Liver (tissue), 9 donors: Measurements from ENCODE around the gene ZFP3. TPM values are rescaled to one million over a fixed set of nuclear protein-coding genes. Genes with fewer than 3 reads are reported as not detected.

Experiments
- DNase-seq: peaks from one replicate; pipeline ENCODE4 v3.0.0-alpha.2; 2017; ENCODE audit warnings: low spot score
- H3K27ac ChIP-seq, 2 donors: one replicate each; pipeline ENCODE4 v1.7.0; 2013; ENCODE audit warnings: inconsistent platforms in 2 of 2, low read length in 2 of 2, control low read depth in 1 of 2, low read depth in 1 of 2, mild to moderate bottlenecking in 1 of 2
- H3K27me3 ChIP-seq, 4 donors: one replicate each; pipeline versions ENCODE4 v1.6.1 to v1.7.0; 2013; ENCODE audit warnings: low read length in 3 of 4, inconsistent platforms in 1 of 4, mild to moderate bottlenecking in 1 of 4, moderate library complexity in 1 of 4; ENCODE audit not compliant: control insufficient read depth in 4 of 4, insufficient read depth in 4 of 4
- H3K36me3 ChIP-seq, 4 donors: one replicate each; pipeline versions ENCODE4 v1.6.1 to v1.7.0; 2013; ENCODE audit warnings: low read length in 3 of 4, mild to moderate bottlenecking in 3 of 4, low read depth in 1 of 4, moderate library complexity in 1 of 4; ENCODE audit not compliant: control insufficient read depth in 4 of 4, insufficient read depth in 3 of 4
- H3K4me1 ChIP-seq, 4 donors: one replicate each; pipeline versions ENCODE4 v1.6.1 to v1.7.0; 2013; ENCODE audit warnings: low read length in 3 of 4, mild to moderate bottlenecking in 3 of 4, moderate library complexity in 1 of 4; ENCODE audit not compliant: control insufficient read depth in 4 of 4, insufficient read depth in 4 of 4
- H3K4me3 ChIP-seq, 3 donors: one replicate each; pipeline versions ENCODE4 v1.6.1 to v1.7.0; 2013; ENCODE audit warnings: low read length in 3 of 3, control low read depth in 1 of 3, low read depth in 1 of 3, mild to moderate bottlenecking in 1 of 3
- H3K9ac ChIP-seq, 2 donors: one replicate each; pipeline ENCODE4 v1.7.0; 2013; ENCODE audit warnings: low read length in 2 of 2, mild to moderate bottlenecking in 2 of 2, moderate library complexity in 2 of 2, control low read depth in 1 of 2, low read depth in 1 of 2
- H3K9me3 ChIP-seq, 4 donors: one replicate each; pipeline versions ENCODE4 v1.6.1 to v1.7.0; 2013; ENCODE audit warnings: low read length in 3 of 4; ENCODE audit not compliant: control insufficient read depth in 4 of 4
- ATF3 ChIP-seq: IDR thresholded peaks from 2 replicates; pipeline ENCODE4 v1.6.1; 2016; ENCODE audit warnings: antibody characterized with exemption
- EGR1 ChIP-seq, 2 donors: IDR thresholded peaks; 2 replicates each; pipeline ENCODE4 v1.6.1; 2016 to 2018; ENCODE audit warnings: antibody characterized with exemption in 2 of 2, low read depth in 2 of 2
- FOXA1 ChIP-seq: IDR thresholded peaks from 2 replicates; pipeline ENCODE4 v1.6.1; 2016; ENCODE audit warnings: antibody characterized with exemption
- FOXA2 ChIP-seq: IDR thresholded peaks from 2 replicates; pipeline ENCODE4 v1.6.1; 2016; ENCODE audit warnings: antibody characterized with exemption
- GABPA ChIP-seq, 2 donors: IDR thresholded peaks in 1 of 2; conservative IDR thresholded peaks in 1 of 2; 2 replicates each; pipeline ENCODE4 v1.6.1; 2016; ENCODE audit warnings: antibody characterized with exemption in 2 of 2, mild to moderate bottlenecking in 1 of 2, moderate library complexity in 1 of 2
- HNF4A ChIP-seq, 2 donors: conservative IDR thresholded peaks; 2 replicates each; pipeline ENCODE4 v1.6.1; 2016; ENCODE audit warnings: antibody characterized with exemption in 2 of 2, mild to moderate bottlenecking in 2 of 2
- HNF4G ChIP-seq: IDR thresholded peaks from 2 replicates; pipeline ENCODE4 v1.6.1; 2016; ENCODE audit warnings: antibody characterized with exemption
- JUND ChIP-seq, 2 donors: IDR thresholded peaks; 2 replicates each; pipeline ENCODE4 v1.6.1; 2016; ENCODE audit warnings: antibody characterized with exemption in 2 of 2
- NR2F2 ChIP-seq: IDR thresholded peaks from 2 replicates; pipeline ENCODE4 v1.6.1; 2016; ENCODE audit warnings: antibody characterized with exemption
- RAD21 ChIP-seq, 2 donors: IDR thresholded peaks; 2 replicates each; pipeline ENCODE4 v1.6.1; 2016; ENCODE audit warnings: antibody characterized with exemption in 2 of 2, mild to moderate bottlenecking in 2 of 2
- RXRA ChIP-seq, 2 donors: IDR thresholded peaks; 2 replicates each; pipeline ENCODE4 v1.6.1; 2017 to 2018; ENCODE audit warnings: antibody characterized with exemption in 2 of 2, mild to moderate bottlenecking in 1 of 2
- SP1 ChIP-seq: IDR thresholded peaks from 2 replicates; pipeline ENCODE4 v1.6.1; 2018; ENCODE audit warnings: antibody characterized with exemption, mild to moderate bottlenecking
- TAF1 ChIP-seq: conservative IDR thresholded peaks from 2 replicates; pipeline ENCODE4 v1.6.1; 2016; ENCODE audit warnings: antibody characterized with exemption, mild to moderate bottlenecking
- YY1 ChIP-seq: IDR thresholded peaks from 2 replicates; pipeline ENCODE4 v1.6.1; 2016; ENCODE audit warnings: antibody characterized with exemption, mild to moderate bottlenecking
- WGBS: extraction: QIAGEN DNeasy Blood & Tissue Kit; methylation state at CpG from one replicate; pipeline ENCODE4 v1.1.7; 2013; 5-methylcytosine and 5-hydroxymethylcytosine counted together
- polyA plus RNA-seq, 2 donors: library from polyadenylated mRNA; stranded (reverse) in 1 of 2; unstranded in 1 of 2; fragments of 200-250 nt in 1 of 2; fragments of >200 nt in 1 of 2; fragmentation: Nextera tagmentation in 1 of 2; extraction: Ambion mirVana in 1 of 2; gene quantifications; one replicate each; pipeline versions ENCODE4 v1.2.1 to v1.2.3, GENCODE V29; 2013 to 2015
- total RNA-seq, 2 donors: library from RNA; depleted of rRNA; stranded (reverse); fragments of >200 nt; gene quantifications; one replicate each; pipeline ENCODE4 v1.2.3, GENCODE V29; 2014
- TF ChIP-seq, protein P1 (sequence below): IDR thresholded peaks from 2 replicates; pipeline ENCODE4 v1.6.1; 2016; ENCODE audit warnings: antibody characterized with exemption
- TF ChIP-seq, protein P2 (sequence below): IDR thresholded peaks from 2 replicates; pipeline ENCODE4 v1.6.1; 2016; ENCODE audit warnings: antibody characterized with exemption, mild to moderate bottlenecking
- TF ChIP-seq, protein P3 (sequence below): IDR thresholded peaks from 2 replicates; pipeline ENCODE4 v1.6.1; 2016; ENCODE audit warnings: antibody characterized with exemption
- donor health status: healthy.
- donor health status: healthy.
- donor health status: healthy.
- donor health status: healthy.
- donor health status: healthy.

The ZFP3 gene
- total and polyA plus RNA-seq, 4 donors, result 0.46 to 1.6 (median 1.1) TPM

- DNase-seq, result no peak
- Histone ChIP-seq H3K27me3 (peaks cover 0 to 2% (median 0%) of the 10 kb centered on the region in 4 donors), H3K9me3 (peaks cover 0 to 10% (median 4%) of the 10 kb centered on the region in 4 donors), H3K36me3 (no peaks in the 10 kb centered on the region), H3K27ac (no peak within 1 kb of the TSS), H3K4me3 (no peak within 1 kb of the TSS), H3K4me1 (peaks cover 1 to 5% (median 3%) of the 10 kb centered on the region in 4 donors), H3K9ac (no peak within 1 kb of the TSS)
- TF ChIP-seq ATF3, result no peak
- no peak for TF ChIP-seq JUND (IDR thresholded peaks at IDR 0.05)
- TF ChIP-seq HNF4A (conservative IDR thresholded peaks at IDR 0.05), result no peak
- TF ChIP-seq RAD21 (IDR thresholded peaks at IDR 0.05), result no peak
- 27% methylated on average over 87 of the region's 87 CpGs for WGBS
Observed at GRCh38 chr17:5115673-5116651, 37.7 kb downstream of the ZFP3 start, which contains the start of gene USP6. TSS of gene USP6 (plus strand) at chr17:5116032. CDS start at chr17:5130368, 14,336 bp downstream.

DNA sequence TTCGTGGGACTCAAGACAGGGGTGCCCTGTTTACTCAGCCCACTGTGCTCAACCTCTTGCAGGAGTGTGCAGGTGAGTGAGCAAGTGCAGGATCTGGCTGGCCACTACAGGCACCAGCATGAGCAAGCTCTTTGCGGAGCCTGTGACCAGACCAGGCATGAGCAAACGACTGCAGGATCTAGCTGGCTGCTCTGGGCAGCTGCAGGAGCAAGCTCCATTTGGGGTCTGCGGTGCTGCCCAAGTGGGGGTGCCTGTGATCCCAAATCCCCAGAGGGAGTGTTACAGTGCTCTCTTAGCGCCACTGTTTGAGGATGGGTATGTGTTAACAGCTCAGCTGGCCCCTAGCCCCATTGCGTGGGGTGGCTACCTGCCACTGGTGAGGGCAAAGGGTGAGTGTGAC, 40.0 kb downstream of the ZFP3 start:
- Histone ChIP-seq H3K36me3 (no peaks in the 10 kb centered on the region), H3K4me3 (no peak overlapping the region), H3K27ac (no peak overlapping the region), H3K9me3 (peaks cover 0 to 10% (median 4%) of the 10 kb centered on the region in 4 donors), H3K9ac (no peak overlapping the region), H3K4me1 (peaks cover 0 to 6% (median 4%) of the 10 kb centered on the region in 4 donors), H3K27me3 (peaks cover 0 to 2% (median 0%) of the 10 kb centered on the region in 4 donors)
- DNase-seq, result no peak
- 86% methylated on average over 6 of the region's 6 CpGs for WGBS
- TF ChIP-seq JUND (IDR thresholded peaks at IDR 0.05) (no peak), TAF1 (no peak), EGR1 (IDR thresholded peaks at IDR 0.05; ENCODE audit: low read depth in 2 of 2) (no peak), HNF4G (no peak), YY1 (no peak), RXRA (IDR thresholded peaks at IDR 0.05) (no peak), NR2F2 (no peak)

- Histone ChIP-seq H3K9ac (no peak overlapping the region), H3K9me3 (peaks cover 0 to 13% (median 6%) of the 10 kb centered on the region in 4 donors), H3K4me1 (peaks cover 0 to 6% (median 4%) of the 10 kb centered on the region in 4 donors), H3K36me3 (no peaks in the 10 kb centered on the region), H3K27me3 (peaks cover 0 to 2% (median under 1%) of the 10 kb centered on the region in 4 donors), H3K27ac (no peak overlapping the region), H3K4me3 (no peak overlapping the region)
- WGBS, result 78% methylated on average over 7 of the region's 7 CpGs
- DNase-seq, result no peak
- TF ChIP-seq HNF4A (conservative IDR thresholded peaks at IDR 0.05) (no peak), EGR1 (IDR thresholded peaks at IDR 0.05; ENCODE audit: low read depth in 2 of 2) (no peak), GABPA (IDR thresholded peaks at IDR 0.05 in 1 of 2, conservative IDR thresholded peaks at IDR 0.05 in 1 of 2) (no peak), RXRA (IDR thresholded peaks at IDR 0.05) (no peak), RAD21 (IDR thresholded peaks at IDR 0.05) (no peak), YY1 (no peak), NR2F2 (no peak), SP1 (no peak), ATF3 (no peak), HNF4G (no peak), TAF1 (no peak), FOXA1 (no peak), FOXA2 (no peak), JUND (IDR thresholded peaks at IDR 0.05) (no peak)
- TF ChIP-seq, protein P1, sequence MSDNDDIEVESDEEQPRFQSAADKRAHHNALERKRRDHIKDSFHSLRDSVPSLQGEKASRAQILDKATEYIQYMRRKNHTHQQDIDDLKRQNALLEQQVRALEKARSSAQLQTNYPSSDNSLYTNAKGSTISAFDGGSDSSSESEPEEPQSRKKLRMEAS, result no peak
- TF ChIP-seq, protein P2, sequence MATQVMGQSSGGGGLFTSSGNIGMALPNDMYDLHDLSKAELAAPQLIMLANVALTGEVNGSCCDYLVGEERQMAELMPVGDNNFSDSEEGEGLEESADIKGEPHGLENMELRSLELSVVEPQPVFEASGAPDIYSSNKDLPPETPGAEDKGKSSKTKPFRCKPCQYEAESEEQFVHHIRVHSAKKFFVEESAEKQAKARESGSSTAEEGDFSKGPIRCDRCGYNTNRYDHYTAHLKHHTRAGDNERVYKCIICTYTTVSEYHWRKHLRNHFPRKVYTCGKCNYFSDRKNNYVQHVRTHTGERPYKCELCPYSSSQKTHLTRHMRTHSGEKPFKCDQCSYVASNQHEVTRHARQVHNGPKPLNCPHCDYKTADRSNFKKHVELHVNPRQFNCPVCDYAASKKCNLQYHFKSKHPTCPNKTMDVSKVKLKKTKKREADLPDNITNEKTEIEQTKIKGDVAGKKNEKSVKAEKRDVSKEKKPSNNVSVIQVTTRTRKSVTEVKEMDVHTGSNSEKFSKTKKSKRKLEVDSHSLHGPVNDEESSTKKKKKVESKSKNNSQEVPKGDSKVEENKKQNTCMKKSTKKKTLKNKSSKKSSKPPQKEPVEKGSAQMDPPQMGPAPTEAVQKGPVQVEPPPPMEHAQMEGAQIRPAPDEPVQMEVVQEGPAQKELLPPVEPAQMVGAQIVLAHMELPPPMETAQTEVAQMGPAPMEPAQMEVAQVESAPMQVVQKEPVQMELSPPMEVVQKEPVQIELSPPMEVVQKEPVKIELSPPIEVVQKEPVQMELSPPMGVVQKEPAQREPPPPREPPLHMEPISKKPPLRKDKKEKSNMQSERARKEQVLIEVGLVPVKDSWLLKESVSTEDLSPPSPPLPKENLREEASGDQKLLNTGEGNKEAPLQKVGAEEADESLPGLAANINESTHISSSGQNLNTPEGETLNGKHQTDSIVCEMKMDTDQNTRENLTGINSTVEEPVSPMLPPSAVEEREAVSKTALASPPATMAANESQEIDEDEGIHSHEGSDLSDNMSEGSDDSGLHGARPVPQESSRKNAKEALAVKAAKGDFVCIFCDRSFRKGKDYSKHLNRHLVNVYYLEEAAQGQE, result no peak
- TF ChIP-seq, protein P3, sequence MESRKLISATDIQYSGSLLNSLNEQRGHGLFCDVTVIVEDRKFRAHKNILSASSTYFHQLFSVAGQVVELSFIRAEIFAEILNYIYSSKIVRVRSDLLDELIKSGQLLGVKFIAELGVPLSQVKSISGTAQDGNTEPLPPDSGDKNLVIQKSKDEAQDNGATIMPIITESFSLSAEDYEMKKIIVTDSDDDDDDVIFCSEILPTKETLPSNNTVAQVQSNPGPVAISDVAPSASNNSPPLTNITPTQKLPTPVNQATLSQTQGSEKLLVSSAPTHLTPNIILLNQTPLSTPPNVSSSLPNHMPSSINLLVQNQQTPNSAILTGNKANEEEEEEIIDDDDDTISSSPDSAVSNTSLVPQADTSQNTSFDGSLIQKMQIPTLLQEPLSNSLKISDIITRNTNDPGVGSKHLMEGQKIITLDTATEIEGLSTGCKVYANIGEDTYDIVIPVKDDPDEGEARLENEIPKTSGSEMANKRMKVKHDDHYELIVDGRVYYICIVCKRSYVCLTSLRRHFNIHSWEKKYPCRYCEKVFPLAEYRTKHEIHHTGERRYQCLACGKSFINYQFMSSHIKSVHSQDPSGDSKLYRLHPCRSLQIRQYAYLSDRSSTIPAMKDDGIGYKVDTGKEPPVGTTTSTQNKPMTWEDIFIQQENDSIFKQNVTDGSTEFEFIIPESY, result no peak
Observed at GRCh38 chr17:5120036-5120435, 41.8 kb downstream of the ZFP3 start.
